Neural progenitor cell (in vitro differentiated cells): ENCODE measurements around the gene ADCK1.

Source experiments
- CTCF ChIP-seq: fragments of 200-600 bp; sonication (generic); IDR thresholded peaks from 2 replicates; pipeline ENCODE4 v1.5.1; 2017; ENCODE audit warnings: antibody characterized with exemption, mild to moderate bottlenecking
- EZH2phosphoT487 ChIP-seq: fragments of 200-600 bp; sonication (generic); IDR thresholded peaks from 2 replicates; pipeline ENCODE4 v1.6.1; 2017; ENCODE audit warnings: antibody characterized with exemption

GRCh38 chr14:77870646-77871045 lies 70.7 kb downstream of the ADCK1 start:
- TF ChIP-seq CTCF, result no peak
- no peak for TF ChIP-seq EZH2phosphoT487
